CMK (cell line): ENCODE measurements around the gene LSM7.

Experiments used
- DNase-seq: peaks from one replicate; pipeline ENCODE4 v3.0.0-alpha.2; 2010; ENCODE audit warnings: low read depth

Gene LSM7

GRCh38 chr19:2323707-2324106 lies 4.7 kb downstream of the LSM7 start:
- DNase-seq: no peak

GRCh38 chr19:2321565-2322283 lies 6.7 kb downstream of the LSM7 start:
- no peak for DNase-seq

DNA sequence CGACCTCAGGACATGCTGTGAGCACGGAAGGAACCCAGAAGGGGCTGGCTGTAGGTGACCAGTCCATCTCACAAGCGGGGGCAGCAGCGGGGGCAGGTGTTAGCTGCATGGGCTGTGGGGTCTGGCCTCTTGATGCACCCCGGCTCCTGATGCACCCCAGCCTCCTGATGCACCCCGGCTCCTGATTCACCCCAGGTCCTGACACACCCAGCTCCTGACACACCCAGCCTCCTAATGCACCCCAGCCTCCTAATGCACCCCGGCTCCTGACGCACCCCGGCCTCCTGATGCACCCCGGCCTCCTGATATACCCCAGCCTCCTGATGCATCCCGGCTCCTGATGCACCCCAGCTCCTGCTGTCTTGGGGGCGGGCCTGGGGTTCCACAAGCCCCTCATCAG lies 7.4 kb downstream of the LSM7 start:
- DNase-seq: no peak

DNA sequence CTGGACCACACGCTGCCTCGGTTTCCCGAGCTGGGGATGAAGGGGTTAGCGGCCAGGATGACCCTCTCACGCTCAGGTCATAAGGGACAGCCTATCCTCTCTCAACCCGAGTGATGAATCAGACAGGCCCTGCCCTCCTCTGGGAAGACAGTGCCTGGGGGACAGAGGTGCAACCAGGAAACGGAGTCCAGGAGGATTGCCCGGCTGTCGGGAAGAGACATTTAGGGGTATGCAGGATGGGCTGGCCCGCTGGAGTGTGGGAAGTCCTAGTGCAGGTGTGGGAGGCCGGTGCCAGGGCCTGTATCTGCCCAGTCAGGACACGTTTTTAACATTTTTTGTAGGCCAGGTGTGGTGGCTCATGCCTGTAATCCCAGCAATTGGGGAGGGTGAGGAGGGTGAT lies 8.3 kb downstream of the LSM7 start:
- DNase-seq: no peak

- no peak for DNase-seq
These were observed 8.8 kb downstream of the LSM7 start for GRCh38 chr19:2319551-2319950.

DNA sequence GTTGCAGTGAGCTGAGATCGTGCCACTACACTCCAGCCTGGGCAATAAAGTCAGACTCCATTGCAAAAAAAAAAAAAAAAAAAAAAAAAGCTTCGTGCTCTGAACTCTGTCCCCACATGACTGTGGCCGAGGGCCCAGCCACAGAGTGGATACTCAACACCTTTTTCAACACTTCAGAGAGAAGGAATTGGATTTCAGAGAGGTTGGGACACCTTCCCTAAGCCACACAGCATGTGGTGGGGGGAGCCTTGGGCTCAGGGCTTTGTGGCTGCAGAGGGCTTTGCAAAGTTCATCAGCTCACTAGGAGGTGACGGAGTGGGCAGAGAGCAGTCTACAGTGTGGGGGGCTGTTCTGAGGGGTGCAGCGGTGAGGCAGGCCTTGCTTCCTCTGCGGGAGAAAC lies 9.5 kb downstream of the LSM7 start:
- no peak for DNase-seq

GRCh38 chr19:2317756-2318155 lies 10.6 kb downstream of the LSM7 start:
- no peak for DNase-seq

GRCh38 chr19:2317300-2317699 lies 11.1 kb downstream of the LSM7 start:
- DNase-seq: no peak

DNA sequence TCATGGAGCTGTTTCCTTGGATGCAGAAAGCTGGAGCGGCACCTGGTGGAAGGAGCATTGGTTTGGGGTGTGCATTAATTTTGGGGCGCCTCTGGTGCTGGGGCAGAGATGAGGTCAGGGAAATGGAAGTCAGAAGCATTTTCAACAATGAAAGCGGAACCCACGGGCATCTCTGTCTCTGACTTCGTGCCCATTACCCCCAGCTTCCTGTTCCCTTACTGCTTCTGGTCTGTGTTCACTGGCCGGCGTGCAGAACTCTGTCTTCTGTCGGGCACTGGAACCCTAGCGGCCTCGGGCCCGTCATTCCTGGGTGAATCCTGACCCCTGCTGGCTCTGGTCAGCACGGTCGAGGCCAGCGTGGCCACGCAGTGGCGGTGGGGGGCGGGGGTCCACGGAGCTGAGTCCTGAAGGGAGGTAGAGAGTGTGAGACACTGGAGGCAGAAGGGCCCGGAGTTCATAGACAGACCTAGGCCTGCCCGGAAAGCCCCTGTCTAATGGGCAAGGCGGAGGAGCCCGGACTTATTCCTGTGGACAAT lies 12.5 kb downstream of the LSM7 start:
- peak; percentile 58 for DNase-seq

DNA sequence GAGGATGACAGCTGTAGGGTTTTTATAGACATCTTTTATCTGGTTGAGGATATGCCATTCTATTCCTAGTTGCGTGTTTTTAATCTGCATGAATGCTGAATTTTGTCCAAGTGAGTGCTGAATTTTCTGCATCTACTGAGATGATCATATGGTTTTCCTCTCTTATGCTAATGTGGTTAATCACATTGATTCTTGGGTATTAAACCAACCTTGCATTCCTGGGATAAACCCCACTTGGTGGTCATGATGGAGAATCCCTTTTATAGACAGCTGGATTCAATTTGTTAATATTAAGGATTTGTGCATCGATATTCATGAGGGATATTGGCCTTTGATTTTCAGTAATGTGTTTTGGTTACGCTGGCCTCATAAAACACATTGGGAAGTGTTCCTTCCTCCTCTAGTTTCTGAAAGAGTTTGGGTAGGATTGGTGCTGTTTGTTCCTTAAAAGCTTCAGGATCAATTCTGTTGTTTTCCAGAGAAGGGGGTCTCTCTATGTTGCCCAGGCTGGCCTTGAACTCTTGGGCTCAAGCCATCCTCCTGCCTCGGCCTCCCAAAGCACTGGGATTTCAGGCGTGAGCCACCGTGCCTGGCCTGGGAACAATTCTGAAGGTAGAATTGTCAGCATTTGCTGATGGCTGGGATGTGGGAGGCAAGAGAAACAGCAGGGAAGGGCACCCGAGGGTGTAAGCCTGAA lies 13.1 kb downstream of the LSM7 start:
- no peak for DNase-seq

DNA sequence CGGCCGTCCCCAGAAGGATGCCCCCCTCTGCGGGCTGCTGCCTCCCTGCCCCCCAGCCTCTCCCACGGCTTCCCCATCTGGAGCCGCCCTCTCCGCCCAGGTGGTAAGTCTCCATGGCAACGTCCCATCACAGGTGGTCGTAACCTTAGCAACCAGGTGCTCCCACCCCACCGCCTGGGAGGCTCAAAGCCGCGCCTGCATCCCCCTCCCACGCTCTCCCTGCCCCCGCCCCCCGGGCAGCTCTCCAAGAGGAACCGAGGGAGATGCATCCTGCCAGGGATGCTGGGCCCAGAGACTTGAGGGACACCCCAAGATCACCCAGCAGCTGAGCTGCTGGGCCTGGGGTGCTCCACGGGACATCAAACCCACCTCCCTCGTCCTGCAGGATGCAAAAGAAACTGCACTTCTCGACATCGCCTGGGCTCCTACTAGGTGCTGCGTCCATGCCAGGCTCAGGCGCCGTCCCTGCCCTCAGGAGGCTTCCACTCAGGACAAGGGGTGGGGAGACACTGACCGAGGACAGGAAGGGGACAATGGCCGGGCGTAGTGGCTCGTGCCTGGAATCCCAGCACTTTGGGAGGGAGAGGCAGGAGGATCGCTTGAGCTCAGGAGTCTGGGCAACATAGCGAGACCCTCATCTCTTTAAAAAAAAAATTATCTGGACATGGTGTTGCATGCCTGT lies 15.4 kb downstream of the LSM7 start:
- DNase-seq: no peak

DNA sequence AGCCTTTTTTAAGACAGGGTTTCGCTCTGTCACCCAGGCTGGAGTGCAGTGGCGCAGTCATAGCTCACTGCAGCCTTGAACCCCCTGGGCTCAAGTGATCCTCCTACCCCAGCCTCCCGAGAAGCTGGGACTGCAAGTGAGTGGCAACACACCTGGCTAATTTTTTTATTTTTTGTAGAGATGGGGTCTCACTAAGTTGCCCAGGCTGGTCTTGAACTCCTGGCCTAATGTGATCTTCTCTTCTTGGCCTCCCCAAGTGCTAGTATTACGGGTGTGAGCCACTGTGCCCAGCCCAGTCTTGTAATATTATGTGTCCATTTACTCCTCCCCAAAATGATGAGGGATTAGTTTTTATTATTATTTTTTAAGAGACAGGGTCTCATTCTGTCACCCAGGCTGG lies 17.3 kb downstream of the LSM7 start:
- no peak for DNase-seq

DNA sequence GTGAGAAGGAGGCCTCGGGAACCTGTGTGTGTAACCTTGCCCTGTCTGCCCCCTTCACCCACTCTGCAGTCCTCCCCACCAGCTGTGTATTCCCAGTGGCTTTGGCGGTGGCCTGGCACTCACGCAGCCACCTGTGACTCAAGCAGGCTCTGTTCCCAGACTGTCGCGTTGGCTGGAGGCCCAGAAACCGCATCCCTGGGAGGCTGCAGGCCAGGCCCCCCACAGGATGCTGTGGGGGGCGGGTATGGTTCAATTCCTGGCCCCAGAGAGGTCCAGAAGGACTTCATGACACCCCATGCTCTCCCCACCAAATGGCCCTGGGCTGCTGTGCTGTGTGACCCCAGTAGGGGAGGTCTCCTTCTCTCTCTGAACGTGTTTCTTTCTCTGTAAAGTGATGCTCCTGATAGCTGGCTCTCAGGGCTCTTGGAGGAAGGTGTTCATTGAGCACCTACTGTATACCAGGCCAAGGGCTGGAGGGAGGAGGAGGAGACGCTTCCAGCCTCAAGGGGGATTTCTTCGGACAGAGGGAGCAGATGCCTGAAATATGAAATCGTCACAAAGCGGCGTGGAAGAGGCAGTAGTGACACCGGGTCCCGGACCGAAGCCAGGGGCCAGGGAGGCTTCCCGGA lies 18.5 kb downstream of the LSM7 start:
- DNase-seq: no peak

DNA sequence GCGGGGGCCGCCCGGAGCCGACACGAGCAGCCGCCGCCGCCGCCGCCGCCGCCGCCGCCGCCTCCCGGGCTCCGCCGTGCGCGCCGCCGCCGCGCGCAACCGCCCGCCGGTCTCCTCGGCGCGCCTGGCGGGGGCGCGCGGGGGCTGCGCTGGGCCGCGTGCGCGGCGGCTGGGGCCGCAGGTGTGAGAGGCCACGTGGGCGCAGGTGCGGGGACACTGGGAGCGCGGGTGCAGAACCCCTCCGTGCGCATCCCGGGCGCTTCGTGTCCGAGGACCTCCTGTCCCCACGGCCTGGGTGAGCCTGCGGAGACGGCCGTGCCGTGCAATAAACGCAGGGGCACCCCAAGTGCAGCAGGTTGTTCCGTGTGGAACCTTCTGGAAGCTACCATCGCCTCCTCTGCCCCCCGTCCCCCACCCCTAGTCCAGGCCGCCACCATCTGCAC lies 20.3 kb downstream of the LSM7 start, which contains the start of gene LINGO3:
LINGO3 (minus strand) TSS at position 41 of the 443 bp plus-strand sequence. CDS start 16,378 bp downstream, outside the sequence.
- no peak for DNase-seq

- no peak for DNase-seq
These were observed 20.8 kb downstream of the LSM7 start for GRCh38 chr19:2307518-2308012.

- no peak for DNase-seq
These were observed 21.4 kb downstream of the LSM7 start for GRCh38 chr19:2306971-2307370.

GRCh38 chr19:2306281-2306806 lies 22.0 kb downstream of the LSM7 start:
- DNase-seq: no peak

GRCh38 chr19:2305452-2306280 lies 22.7 kb downstream of the LSM7 start:
- DNase-seq: no peak

GRCh38 chr19:2303211-2303798 lies 25.1 kb downstream of the LSM7 start:
- DNase-seq: no peak
